CD4-positive, alpha-beta T cell treated with Interleukin-17A for 4 hours (primary cell): ENCODE data around the gene NRSN1.
"Not testable (repeated sequence)": the region's sequence is repeated elsewhere in the genome, so short reads cannot be mapped to it uniquely, and the experiment has no call there.

ENCODE experiments used
- DNase-seq: peaks from one replicate; pipeline ENCODE4 v3.0.0-alpha.2; 2020; ENCODE audit warnings: mixed read lengths

Gene NRSN1

DNA sequence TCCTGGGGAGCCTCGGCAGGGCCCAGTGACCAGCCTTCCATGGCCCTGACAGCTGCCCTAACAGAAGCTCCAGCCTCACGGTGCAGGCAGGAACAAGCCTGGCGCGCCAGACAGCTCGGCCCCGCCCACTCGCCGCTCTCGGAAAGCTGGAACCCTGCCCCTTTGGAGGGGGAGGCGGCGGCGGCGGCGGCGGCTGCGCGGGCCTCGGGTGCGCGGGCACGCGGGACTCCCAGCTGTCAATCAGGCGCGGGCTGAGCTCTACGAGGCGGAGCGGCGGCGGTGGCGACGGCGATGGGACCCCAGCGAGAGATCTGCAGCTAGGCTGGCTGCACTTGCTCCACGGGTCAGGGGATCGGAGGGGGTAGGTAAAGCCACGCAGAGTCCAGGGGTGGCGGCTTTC lies at the start of gene NRSN1:
Gene NRSN1, plus strand, starts transcription at position 236 of the 400 bp plus-strand sequence. CDS start 8,113 bp downstream, outside the sequence.
- DNase-seq = no peak

DNA sequence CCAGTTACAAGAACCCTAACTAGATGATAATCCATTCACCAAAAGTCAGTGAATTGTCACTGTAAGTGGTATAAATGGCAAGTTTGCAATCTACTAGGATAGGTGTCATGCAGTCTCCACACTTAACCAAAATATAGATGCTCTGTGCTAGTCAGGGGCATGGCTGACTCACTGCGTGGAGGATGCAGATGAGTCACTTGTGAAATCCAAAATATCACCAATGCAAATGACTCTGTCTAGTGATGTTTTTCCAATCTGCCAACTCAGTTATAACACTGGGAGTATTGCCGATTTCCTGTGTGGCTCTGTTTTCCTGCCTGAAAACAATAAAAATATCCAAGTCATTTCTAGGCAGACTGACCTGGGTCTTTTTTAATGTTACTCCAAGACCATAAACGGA lies 47.8 kb upstream of the NRSN1 start:
- DNase-seq = no peak

- no peak for DNase-seq
These were observed 46.9 kb upstream of the NRSN1 start for GRCh38 chr6:24079076-24079475.

DNA sequence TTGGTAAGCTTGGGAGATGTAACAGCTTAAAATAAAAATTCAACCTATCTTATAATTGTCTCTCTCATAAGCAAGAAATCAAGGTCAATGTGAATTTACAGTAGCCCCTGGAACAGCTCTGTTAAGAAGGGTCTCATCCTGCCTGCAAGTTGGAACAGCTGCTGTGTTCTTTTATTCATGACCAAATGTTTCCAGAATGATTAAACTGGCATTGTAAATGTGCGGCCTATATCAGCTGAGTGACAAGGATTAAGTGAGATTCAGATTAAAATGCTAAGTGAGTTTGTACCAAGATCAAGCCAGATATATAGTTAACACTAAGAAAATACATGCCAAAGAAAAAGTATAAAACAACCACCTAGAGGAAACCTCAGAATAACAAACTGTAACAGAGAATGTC lies 45.3 kb upstream of the NRSN1 start:
- no peak for DNase-seq

DNA sequence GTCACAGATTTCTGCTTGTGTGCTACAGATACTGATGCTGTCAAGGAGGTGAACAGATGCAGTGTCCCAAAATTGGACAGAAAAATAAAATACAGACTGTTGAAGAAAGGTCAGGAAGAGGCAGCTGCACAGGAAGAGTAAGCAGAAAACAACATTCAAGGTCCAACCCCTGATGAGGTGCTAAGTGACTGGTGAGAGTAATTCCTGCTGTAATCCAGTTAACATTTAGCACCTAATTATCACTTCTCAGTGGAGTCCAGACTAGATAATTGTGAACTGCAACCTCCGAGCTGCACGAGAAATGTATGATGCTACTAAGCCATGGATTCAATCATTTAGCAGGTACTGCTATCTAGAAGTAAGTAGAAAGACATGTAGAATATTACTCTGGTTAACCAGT lies 36.3 kb upstream of the NRSN1 start:
- DNase-seq = no peak

DNA sequence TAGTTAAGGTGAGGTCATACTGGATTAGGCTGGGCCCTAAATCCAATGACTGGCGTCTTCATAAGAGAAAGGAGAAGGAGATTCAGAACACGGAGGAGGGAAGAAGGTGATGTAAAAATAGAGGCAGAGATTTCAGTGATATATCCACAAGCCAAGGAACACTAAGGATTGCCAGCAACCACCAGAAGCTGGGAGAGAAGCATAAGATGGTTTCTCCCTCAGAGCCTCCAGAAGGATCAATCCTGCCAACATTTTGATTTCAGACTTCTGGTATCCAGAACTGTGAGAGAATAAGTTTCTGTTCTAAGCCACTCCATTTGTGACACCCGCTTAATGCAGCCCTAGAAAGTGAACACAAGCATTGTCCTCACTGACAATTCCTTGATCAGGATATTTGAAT lies 33.6 kb upstream of the NRSN1 start:
- DNase-seq = no peak

DNA sequence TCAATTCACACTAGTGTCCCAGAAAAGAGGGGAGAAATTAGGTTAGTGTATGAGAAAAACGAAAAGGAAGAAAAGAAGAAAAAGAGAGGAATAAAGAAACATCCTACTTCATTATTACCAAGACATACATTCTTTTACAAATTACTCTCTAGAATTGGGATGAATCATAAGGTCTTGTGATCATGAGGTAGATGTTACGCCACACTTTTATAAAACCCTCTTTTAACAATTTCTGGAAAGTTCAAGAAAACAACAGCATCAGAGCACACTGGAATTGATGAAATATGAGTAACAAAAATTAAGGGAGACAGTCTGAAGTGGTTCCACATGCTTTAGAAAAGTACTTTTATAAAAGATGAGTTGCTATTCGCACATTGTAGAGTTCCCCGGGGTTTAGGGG lies 32.6 kb upstream of the NRSN1 start:
- DNase-seq = no peak

- DNase-seq = no peak
These were observed 26.8 kb upstream of the NRSN1 start for GRCh38 chr6:24099181-24099580.

- DNase-seq = no peak
These were observed 25.8 kb upstream of the NRSN1 start for GRCh38 chr6:24100024-24100769.

DNA sequence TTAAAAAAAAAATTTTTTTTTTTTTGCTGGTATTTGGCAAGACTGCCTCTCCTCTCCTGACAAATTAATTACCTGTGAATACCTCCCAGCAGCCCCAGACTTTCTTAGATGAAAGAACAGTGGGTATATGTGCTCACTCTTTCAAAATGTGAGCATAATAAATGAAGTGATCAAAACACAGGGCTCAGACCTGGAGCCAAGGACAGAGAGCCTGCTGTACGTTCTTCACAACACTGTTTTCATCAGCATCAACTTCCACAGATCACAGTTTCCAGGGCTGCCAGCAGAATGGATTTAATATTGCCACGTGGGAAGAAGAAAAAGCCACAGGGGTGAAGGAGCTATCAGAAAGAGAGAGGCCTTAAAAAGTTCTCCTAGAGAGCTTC lies 25.3 kb upstream of the NRSN1 start:
- no peak for DNase-seq

GRCh38 chr6:24105191-24105590 lies 20.8 kb upstream of the NRSN1 start:
- no peak for DNase-seq

DNA sequence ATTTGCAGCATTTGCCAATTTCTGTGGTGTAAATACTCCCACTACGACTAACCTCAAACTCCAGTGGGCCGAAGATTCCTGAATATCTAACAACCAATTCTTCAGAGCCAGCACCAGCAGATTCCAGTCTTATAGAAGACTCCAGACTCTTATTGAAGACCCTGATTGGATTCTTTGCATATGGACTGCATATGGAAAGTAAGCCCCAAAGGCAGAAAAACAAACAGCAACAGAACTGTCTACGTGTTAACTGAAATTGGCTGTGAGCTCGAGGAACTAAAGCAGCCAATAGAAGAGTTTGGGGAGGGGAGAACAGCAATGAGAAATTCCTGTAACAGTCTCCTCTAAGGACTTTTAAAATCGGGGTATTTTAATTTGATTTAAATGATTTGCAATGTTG lies 19.7 kb upstream of the NRSN1 start:
- DNase-seq = no peak

DNA sequence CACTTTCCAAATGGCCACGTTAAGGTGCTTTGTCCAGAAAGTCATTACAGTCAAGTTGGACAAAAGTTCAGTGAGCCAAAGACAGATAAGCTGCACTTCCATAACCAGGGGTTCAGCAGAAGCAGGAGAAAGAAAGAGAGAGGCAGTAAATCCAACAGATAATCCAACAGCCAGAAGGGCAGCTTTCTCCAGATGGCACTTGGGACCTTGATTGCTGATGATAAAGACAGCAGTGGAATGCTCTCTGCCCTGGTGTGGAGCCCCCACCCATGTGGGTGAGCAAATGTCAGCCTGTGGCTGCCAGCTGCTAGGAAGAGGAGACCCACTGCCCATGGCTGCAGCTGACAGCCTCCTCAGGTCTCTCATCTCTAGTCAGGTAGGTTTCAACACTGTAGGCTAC lies 18.7 kb upstream of the NRSN1 start:
- no peak for DNase-seq

- DNase-seq = no peak
These were observed 18.0 kb upstream of the NRSN1 start for GRCh38 chr6:24108056-24108455.

DNA sequence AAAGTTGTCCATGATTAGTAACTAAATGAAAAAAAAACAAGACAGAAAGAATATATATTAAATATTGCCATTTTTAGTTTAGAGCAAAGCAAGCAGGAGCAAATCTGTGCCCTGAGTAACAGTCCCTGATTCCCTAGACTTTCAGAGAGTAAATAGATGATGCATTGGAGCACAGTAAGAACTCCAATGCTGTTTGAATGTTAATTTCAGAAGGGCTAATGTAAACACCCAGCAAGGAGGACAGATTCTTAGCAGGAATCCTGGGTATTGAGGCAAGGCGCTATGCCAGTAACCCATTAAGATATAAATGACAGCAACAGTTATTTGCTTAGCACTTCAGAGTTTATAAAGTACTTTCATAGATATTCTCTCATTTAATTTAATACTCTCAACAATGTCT lies 15.6 kb upstream of the NRSN1 start:
- DNase-seq = no peak

DNA sequence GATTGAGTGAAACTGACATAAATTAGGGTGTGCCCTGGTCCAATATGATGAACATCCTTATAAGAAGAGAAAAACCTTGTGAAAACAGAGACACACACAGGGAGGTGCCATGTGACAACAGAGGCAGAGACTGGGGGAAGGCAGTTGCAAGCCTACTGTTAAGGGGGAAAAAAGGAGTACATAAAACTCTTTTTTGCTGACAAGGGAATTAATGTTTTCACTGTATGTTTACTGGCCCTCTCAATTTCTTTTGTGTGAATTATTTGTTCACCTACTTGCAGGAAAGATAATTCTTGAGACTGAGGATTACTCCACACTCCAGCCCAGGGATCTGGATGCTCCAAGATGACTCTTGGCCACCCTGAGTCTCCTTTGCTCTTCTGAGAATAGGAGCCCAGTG lies 12.1 kb upstream of the NRSN1 start:
- no peak for DNase-seq

GRCh38 chr6:24117021-24117420 lies 9.0 kb upstream of the NRSN1 start:
- no peak for DNase-seq

GRCh38 chr6:24122139-24122538 lies 3.9 kb upstream of the NRSN1 start:
- no peak for DNase-seq

DNA sequence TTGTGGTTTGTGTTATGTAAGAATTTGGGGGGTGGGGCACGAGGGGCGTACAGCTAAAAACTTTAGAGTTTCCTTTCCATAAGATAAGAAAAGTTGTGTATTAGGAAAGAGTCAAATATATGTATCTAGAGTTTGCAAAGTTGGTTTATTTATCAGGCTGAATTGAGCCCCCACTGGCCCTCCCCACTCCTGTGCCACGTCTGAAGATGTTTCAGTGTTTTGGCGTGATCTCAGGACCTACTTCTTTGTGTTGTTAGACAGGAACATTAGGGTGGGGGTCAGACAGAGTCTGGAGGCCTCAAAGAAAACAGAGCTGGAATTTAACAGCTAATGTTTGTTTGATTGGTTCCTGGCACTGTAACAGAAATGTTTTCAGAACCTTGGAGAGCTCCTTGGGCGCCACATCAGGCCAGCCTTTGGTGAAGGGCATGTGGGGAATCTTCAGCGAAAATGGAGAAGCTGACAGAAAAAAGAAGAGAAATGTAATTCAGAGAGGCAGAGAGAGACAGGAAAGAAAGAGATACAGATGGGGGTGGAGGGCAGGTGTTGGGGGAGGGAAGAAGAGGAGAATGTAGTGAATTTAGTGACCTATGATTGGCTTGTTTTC lies 674 bp downstream of the NRSN1 start:
- no peak for DNase-seq

DNA sequence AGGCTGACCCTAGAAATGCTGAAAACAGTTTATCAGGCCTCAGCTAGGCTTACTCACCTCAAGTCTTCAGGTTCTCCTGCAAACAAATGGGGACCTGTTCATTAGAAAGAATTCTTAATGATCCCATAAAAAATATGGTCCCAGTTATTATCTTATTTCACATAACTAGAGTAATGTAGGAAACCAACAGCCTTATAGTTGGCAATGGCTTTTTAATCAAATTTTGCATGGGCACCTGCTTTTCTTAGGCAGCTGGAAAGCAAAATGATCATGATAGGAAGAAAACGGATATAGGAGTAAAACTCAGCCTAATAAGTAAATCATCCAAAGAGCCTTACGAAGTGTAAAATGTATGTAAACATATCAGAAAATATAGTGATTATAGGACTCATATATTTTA lies 1.3 kb downstream of the NRSN1 start:
- DNase-seq = no peak

DNA sequence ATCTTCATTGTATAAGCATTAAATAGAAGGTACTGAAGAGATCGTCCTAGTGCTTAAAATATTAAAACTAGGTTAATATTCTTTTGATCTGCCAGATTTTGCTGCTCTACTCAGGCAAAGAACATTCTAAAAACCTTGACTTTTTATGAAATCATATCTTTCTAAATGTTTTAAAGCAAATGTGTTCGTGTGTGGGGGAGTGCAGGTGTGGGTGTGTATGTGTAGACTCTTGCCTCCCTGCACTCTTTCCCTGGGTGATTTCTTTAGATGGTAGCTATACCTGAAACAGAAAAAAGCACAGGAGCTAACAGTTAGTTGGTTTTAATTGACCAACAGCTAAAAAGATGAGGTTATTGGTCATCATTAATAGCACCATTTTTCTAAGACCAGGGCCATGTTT lies 5.7 kb downstream of the NRSN1 start:
- DNase-seq = no peak

- DNase-seq = no peak
These were observed 13.1 kb downstream of the NRSN1 start for GRCh38 chr6:24139080-24139479.

- no peak for DNase-seq
These were observed 13.6 kb downstream of the NRSN1 start for GRCh38 chr6:24139639-24140038.

GRCh38 chr6:24140591-24140990 lies 14.6 kb downstream of the NRSN1 start:
- no peak for DNase-seq

GRCh38 chr6:24142733-24143132 lies 16.7 kb downstream of the NRSN1 start:
- not testable (repeated sequence) for DNase-seq
